Nephron (organoid): ENCODE data around the gene LMTK3.
A peak's percentile ranks its signal among the peaks of the same experiment; 100 is the strongest.

Experiments
- H3K27ac Mint-ChIP-seq, 3 experiments: 2 replicates each; pipeline ENCODE4 v1.8.0; 2020; ENCODE audit warnings: mixed read lengths in 3 of 3, mild to moderate bottlenecking in 2 of 3, moderate library complexity in 1 of 3
- H3K27me3 Mint-ChIP-seq: 2 replicates; pipeline ENCODE4 v1.8.0; 2021; ENCODE audit warnings: low read depth, mild to moderate bottlenecking, moderate library complexity, mixed read lengths
- H3K36me3 Mint-ChIP-seq: 2 replicates; pipeline ENCODE4 v1.8.0; 2020; ENCODE audit warnings: low read depth, mixed read lengths
- H3K4me1 Mint-ChIP-seq: 2 replicates; pipeline ENCODE4 v1.8.0; 2020; ENCODE audit warnings: mixed read lengths
- H3K4me3 Mint-ChIP-seq, 3 experiments: 2 replicates each; pipeline ENCODE4 v1.8.0; 2020; ENCODE audit warnings: mild to moderate bottlenecking in 3 of 3, mixed read lengths in 3 of 3, moderate library complexity in 2 of 3
- H3K9me3 Mint-ChIP-seq: 2 replicates; pipeline ENCODE4 v1.8.0; 2020; ENCODE audit warnings: mixed read lengths
- CTCF ChIP-seq, 3 experiments: fragments of 200-600 bp; sonication (generic); IDR thresholded peaks; one replicate each; pipeline ENCODE4 v1.5.0; 2021; ENCODE audit warnings: antibody characterized with exemption in 3 of 3; ENCODE audit not compliant: unreplicated experiment in 3 of 3

The LMTK3 gene

DNA sequence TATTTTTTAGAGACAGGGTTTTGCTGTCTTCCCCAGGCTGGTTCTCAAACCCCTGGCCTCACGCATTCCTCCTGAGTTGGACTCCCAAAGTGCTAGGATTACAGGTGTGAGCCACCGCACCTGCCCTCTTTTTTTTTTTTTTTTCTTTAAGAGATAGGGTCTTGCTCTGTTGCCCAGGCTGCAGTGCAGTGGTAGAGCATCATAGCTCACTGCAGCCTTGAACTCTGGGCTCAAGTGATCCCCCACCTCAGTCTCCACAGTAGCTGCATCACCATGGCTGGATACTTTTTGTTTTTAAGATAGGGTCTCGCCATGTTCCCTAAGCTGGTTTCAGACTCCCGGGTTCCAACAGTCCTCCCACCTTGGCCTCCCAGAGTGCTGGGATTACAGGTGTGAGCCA lies 54.8 kb downstream of the LMTK3 start:
- Mint-ChIP-seq H3K36me3 (peaks cover 19% of the 10 kb centered on the region), H3K27ac (no peak overlapping the region), H3K4me3 (no peak overlapping the region), H3K9me3 (no peaks in the 10 kb centered on the region), H3K27me3 (no peaks in the 10 kb centered on the region), H3K4me1 (no peaks in the 10 kb centered on the region)
- no peak for TF ChIP-seq CTCF (IDR thresholded peaks at IDR 0.05; ENCODE audit: unreplicated experiment in 3 of 3)

DNA sequence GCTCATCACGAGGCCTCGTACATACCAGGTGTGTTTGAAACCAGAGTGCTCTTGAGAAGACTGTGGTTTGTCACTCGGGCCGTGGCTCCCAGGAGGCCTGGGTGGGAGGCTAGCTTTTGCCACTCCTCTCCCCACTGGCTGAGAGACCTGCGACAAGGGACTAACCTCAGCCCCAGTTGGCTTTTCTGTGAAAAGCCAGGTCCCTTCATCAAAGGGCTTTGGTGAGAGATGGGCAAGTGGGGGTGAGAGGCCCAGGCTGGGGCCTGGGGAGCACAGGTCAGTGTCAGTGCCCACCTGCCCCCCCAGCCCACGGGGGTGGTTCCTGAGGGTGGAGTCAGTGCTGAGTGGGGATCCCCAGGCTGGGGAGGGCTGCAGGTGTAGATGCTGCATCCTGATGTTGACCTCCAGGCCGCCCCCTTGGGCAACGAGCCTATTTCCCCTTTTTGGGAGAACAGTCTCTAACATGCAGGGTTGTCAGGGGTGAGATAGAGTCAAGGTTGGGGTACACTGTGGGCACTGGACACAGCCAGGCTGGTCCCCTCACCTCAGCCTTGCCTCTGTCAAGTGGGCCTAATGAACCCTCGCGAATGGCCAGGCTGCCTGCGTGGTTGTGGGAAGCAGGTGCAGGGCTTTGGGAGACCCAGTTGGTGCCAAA lies 55.6 kb downstream of the LMTK3 start:
- Mint-ChIP-seq H3K27me3 (no peaks in the 10 kb centered on the region), H3K4me3 (no peak overlapping the region), H3K27ac (no peak overlapping the region), H3K9me3 (no peaks in the 10 kb centered on the region), H3K4me1 (no peaks in the 10 kb centered on the region), H3K36me3 (peaks cover 27% of the 10 kb centered on the region)
- TF ChIP-seq CTCF (IDR thresholded peaks at IDR 0.05; ENCODE audit: unreplicated experiment in 3 of 3) = no peak

DNA sequence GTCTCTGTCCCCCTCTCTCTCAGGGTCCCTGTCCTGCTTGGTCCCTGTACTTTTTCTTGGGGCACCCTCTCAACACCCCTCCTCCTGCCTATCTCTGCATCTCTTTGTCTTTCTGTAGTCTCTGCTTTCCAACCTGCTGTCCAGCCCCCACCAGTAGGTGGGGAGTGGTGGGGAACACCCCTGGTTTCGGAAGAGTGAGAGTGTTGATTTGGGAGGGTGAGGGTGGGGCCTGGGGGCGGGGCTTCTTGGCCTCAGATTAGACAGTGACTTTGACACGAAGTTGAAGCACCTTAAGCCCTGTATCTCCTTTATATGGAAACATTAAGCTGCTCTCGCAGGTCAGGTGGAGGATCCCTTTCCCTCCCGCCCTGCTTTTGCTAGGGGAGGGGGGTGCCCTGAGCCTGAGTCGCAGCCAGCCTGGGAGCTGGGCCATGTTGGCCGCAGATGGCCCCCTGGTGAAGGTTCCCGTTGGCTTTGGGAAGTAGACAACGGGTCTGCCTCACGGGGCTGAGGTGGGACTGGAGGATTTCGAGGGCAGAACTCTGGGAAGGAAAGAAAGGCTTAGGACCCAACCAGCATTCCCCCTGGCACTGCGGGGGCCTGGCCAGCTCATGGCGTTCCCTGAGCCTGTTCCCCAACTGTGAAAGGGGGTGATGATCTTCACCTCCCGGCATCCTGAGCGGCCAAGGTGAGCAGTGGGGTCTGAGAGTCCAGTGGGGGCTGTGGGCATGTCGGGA lies 56.3 kb downstream of the LMTK3 start, which contains the start of gene KCNJ14:
Gene KCNJ14 (plus strand): TSS at position 404 of the 737 bp plus-strand sequence. CDS start 6,151 bp downstream, outside the sequence.
- H3K27me3 Mint-ChIP-seq = no peaks in the 10 kb centered on the region
- no peak for TF ChIP-seq CTCF (IDR thresholded peaks at IDR 0.05; ENCODE audit: unreplicated experiment in 3 of 3)
- peaks cover 27% of the 10 kb centered on the region for H3K36me3 Mint-ChIP-seq
- H3K4me1 Mint-ChIP-seq = no peaks in the 10 kb centered on the region
- no peaks in the 10 kb centered on the region for H3K9me3 Mint-ChIP-seq
- no peak within 1 kb of the TSS for H3K4me3 Mint-ChIP-seq
- peak within 1 kb of the TSS in 1 of 3 experiments; percentile 18 for H3K27ac Mint-ChIP-seq

DNA sequence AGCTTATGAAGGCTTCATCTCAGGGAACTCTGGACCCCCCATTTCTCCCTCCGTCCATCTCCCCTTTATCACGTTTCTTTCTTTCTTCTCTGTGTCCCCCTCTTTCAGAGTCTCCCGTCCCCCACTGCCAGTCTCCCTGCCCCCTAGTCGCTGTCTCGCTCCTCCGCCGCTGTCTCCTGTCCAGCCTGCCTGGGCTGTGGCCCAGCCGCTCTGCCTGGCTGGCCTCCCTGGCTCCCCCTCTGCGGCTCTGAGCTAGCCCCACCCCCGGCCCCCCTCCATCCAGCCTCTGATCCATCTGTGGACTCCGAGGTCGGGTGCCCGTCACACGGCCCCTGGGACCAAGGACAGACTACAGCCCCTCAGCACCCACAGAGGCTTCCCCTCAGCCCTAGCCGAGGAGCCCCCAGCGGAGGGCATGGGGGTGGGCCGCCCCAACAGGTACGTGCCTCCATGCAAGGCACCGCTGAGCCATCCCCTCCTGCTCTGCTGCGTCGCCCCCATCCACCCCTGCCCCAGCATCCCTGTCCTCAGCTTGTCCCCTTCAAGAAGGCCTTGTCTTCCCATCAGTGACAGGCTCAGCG lies 57.4 kb downstream of the LMTK3 start:
- Mint-ChIP-seq H3K27me3 (no peaks in the 10 kb centered on the region), H3K27ac (peak overlapping the region in 1 of 3 experiments; percentile 18), H3K4me1 (no peaks in the 10 kb centered on the region), H3K36me3 (peaks cover 32% of the 10 kb centered on the region), H3K9me3 (no peaks in the 10 kb centered on the region), H3K4me3 (no peak overlapping the region)
- TF ChIP-seq CTCF (IDR thresholded peaks at IDR 0.05; ENCODE audit: unreplicated experiment in 3 of 3) = no peak

- no peaks in the 10 kb centered on the region for H3K27me3 Mint-ChIP-seq
- no peak overlapping the region for H3K27ac Mint-ChIP-seq
- H3K9me3 Mint-ChIP-seq = no peaks in the 10 kb centered on the region
- no peak for TF ChIP-seq CTCF (IDR thresholded peaks at IDR 0.05; ENCODE audit: unreplicated experiment in 3 of 3)
- no peak overlapping the region for H3K4me3 Mint-ChIP-seq
- peaks cover 41% of the 10 kb centered on the region for H3K36me3 Mint-ChIP-seq
- no peaks in the 10 kb centered on the region for H3K4me1 Mint-ChIP-seq
Measured at GRCh38 chr19:48452289-48453190, 59.1 kb downstream of the LMTK3 start.
